Glomerular visceral epithelial cell (primary cell): ENCODE data around the gene WIPF3.

ENCODE experiments used
- DNase-seq: peaks from one replicate; pipeline ENCODE4 v3.0.0-alpha.2; 2016; ENCODE audit errors: extremely low spot score

WIPF3 gene

GRCh38 chr7:29915481-29916215 lies 109.3 kb downstream of the WIPF3 start:
- DNase-seq, result peak; percentile 13

GRCh38 chr7:29917641-29918040 lies 111.3 kb downstream of the WIPF3 start:
- no peak for DNase-seq

DNA sequence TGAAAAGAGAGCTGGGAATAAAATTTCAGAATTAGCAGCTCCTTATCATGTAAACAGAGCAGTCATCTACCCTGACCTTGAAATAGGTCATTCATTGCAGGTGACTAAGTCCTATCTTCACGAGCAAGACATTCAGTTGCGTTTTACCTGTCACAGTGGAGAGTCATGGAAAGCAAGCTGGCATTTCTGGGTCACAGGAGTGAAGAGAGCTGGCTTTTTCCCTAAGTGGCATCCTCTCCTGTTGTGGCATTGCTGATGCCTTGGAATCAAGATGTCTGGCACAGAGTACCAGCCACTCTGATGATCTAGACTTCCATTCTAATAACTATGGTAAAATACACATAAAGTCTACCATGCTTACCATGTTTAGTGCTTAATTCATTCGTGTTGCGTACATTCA lies 112.5 kb downstream of the WIPF3 start:
- no peak for DNase-seq

DNA sequence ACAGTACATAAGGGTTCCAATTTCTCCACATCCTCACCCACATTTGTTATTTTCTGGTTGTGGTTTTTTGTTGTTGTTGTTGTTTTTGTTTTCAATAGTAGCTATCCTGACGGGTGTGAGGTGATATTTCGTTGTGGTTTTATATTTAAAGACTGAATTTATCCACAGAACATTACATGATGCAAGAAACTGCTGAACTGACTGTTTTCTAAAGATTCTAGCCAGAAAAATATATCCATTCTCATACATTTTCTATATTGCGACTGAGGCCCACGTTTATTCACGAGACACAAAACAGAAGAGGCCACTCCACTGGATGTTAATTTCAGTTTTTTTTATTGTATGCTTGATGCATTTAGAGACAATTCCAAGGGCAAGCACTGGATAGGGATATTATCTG lies 113.5 kb downstream of the WIPF3 start:
- no peak for DNase-seq

- DNase-seq, result peak; percentile 25
These were observed 114.2 kb downstream of the WIPF3 start for GRCh38 chr7:29920491-29920890.

DNA sequence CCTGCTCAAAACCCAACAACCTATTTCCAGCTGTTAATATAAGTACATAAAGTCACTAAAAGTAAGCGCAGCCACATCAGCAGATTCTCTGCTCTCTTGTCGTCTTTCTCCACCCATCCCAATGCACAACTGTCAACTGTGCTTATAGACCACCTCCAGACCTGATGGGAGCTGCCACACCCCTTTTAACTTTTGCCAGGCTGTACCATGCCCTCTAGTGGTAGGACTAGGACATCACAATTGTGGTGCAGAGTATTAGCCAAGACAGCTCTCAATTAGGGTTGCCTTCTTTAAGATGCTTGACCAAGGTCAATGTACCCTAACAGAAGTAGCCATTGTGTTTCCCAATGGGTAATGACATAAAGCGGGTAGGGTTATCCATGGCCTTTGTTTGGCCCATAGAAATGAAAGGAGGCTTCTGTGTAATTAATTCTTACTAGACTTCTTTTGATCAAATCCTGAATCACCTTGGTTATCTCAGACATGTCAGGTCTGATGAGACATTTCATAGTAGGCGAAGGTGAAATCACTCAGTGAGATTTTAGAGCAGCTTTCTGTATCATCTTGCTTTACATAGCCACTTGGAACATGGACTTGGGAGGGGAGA lies 115.2 kb downstream of the WIPF3 start:
- peak; percentile 62 for DNase-seq

- DNase-seq, result no peak
These were observed 116.8 kb downstream of the WIPF3 start for GRCh38 chr7:29922921-29923700.

DNA sequence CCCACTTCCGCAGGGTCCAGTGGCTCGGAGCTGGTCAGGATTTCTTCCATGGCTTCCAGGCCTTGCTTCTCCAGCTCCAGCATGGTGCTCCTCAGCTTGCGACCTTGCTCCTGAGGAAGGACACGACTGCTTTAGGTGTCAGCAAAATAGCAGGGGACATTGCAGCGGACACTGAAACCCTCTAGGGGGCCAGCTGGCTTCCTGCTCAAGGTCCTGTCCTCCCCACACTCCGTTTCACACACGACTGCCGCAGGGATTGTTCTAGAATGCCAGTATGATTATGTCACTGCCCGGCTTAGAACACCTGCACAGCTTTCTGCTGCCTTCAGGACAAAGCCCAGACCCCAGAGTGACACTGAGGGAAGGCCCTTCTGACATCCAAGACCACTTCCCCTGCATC lies 117.7 kb downstream of the WIPF3 start:
- no peak for DNase-seq

- DNase-seq, result no peak
These were observed 118.4 kb downstream of the WIPF3 start for GRCh38 chr7:29924684-29925083.

DNA sequence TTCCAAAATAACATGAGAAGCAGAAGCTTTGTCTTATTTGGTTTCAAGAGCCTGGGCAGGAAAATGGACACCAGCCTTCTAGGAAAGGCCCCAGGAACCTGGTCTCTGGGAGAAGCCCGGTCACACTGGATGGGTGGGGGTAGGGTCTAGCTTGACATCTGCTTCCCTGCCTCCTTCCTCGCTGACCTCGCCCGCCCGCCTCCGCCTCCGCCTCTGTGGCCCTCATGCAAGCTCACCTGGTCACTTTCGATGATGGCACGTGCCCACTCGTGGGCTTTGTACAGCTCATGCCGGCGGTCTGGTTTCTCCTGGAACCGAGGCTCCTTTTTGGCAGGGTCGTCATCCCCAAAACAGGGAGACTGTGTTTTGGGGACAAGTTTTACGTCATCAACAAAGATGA lies 119.9 kb downstream of the WIPF3 start:
- no peak for DNase-seq

GRCh38 chr7:29926741-29927140 lies 120.4 kb downstream of the WIPF3 start:
- no peak for DNase-seq

DNA sequence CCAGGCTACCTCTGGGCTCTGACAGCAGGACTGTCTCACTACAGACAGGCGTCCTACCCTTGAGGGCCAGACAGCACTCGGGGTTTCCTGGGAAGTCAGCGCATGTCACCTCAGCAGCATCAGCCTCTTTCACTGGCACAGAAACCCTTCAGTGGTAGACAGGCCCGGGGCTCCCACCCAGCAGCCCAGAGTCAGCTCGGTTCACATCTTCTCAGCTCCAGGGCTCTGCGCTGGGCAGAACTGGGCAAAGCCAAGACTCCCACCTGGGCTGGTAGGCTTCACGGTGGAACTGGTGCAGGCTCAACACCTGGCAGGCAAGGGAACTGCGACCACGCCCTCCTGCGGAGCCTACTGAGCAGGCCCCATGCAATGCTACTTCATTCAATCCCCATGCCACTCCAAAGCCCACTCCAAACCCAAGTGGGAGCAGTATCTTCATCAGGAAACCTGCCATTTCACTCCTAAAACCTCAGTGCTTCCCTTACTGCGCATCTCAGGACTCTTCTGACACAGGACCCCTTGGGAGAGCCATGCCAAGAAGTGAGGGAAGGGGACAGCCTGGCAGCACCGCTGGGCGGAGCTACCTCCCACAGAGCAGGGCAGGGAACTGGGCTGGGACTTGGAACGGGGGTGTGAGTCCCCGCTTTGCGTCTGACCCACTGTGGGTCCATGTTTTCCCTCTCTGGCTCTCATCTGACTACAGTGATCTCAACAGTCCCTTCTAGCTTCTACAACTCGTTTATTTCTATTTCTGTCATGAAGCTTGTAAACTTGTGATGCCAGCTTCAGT lies 122.9 kb downstream of the WIPF3 start:
- DNase-seq, result no peak

DNA sequence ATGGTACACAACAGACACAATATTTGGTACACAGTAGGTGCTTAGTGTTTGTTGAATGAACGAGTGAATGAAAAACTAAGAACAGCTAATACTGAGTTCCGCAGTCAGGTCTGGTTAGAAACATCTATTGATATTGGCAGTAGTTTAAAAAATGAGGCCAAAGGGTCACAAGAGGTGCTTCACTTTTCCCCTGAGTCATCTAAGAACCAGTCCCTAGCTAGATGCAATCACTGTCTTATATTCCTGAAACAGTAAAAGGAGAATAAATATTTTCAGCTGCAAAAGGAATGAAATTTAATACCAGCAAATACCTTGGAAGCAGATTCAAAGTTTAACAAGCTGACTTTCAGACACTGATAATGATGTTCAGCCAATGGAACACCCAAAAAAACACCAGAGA lies 128.8 kb downstream of the WIPF3 start:
- DNase-seq, result no peak

DNA sequence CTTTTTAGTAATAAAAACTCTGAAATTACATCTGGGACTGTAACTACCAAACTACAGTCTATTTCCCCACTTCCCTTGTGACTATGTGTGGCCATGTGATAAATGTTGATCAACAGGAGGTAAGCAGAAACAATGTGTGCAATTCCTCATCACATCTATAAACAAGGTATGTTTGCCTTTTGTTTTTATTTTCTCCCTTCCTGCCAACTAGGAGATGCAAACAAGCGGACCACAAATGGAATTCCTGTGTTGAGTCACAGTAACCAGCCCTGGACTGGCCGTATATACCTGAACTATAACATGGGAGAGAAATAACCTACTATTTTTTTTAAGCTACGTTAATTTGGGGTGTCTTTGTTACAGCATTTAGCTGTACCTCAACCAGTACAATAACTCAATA lies 130.8 kb downstream of the WIPF3 start:
- no peak for DNase-seq

GRCh38 chr7:29940199-29940598 lies 133.9 kb downstream of the WIPF3 start:
- DNase-seq, result no peak

DNA sequence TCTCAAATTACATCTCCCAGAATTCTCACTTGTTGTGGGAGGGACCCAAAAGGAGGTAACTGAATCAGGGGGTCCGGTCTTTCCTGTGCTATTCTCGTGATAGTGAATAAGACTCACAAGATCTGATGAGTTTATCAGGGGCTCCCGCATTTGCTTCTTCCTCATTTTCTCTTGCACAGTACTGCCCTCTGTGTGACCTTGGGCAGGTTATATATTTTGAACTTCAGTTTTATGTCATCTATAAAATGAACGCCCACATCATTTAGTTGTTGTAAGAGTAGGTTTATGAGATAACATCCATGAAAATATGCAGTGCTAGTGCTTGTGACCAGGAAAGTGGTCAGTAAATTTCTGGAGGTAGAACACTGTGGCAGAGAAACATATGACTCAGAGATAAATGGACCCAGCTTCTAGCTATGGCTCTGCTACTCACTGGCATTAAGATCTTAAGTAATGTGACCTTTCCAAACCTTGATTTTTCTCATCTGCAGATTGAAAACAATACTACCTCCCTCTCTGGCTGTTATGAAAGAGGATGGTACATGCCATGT lies 139.0 kb downstream of the WIPF3 start:
- no peak for DNase-seq

GRCh38 chr7:29946428-29947186 lies 140.3 kb downstream of the WIPF3 start:
- DNase-seq, result peak; percentile 16

- DNase-seq, result no peak
These were observed 142.3 kb downstream of the WIPF3 start for GRCh38 chr7:29948587-29948986.

- no peak for DNase-seq
These were observed 144.2 kb downstream of the WIPF3 start for GRCh38 chr7:29950480-29950879.

DNA sequence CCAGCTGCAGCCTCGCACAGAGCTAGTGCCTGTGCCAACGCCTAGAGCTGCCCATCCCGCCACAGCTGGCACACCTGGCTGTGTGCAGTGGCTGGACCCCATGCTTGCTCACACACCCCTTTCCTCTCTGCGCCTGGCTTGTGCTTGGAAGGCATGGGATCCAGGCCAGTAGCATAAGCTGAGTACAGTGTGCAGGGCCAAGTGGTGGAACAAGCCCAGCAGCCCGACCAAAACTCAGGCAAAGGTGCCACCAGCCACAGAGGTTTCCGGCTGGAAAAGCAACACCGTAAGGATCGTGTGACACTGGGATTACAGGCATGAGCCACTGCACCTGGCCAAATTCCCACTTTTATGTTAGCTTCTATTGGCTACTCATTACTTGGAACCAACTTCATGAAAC lies 144.9 kb downstream of the WIPF3 start:
- no peak for DNase-seq

DNA sequence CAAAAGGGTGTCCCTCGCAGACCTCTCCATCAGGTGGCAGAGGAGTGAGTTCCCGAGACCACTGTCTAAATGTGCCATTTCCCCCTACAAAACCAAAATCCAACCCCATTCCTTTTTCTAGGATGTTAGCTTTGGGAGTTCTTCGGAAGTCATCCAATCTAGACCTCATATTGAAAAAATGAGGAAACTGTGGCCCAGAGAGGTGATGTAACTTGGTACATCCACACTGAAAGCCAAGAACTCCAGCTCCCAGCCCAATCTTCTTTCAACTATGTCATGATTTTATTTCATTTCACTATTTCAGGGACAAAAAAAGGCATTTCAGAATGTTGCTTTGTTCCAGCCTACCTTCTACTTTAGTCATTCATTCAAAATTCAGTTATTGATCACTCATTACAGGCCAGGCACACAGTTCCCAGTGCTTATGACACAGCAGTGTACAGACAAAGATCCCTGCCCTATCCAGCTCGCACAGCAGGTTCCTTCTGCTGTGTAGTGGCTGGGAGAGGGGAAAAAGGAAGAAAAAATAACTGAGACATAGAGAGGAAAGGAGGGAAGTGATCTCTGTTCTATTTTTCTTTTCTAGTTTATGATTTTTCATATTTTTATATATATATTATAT lies 147.5 kb downstream of the WIPF3 start:
- no peak for DNase-seq
